ENCODE measurements around the gene SHISA4.
"Not testable (repeated sequence)": the region's sequence is repeated elsewhere in the genome, so short reads cannot be mapped to it uniquely, and the experiment has no call there.

Gene SHISA4

GRCh38 chr1:201845331-201846083, 43.2 kb upstream of the SHISA4 start:
- no peak for DNase-seq (ENCODE audit: low spot score)
- no peak for TF ChIP-seq CTCF (IDR thresholded peaks at IDR 0.05; ENCODE audit: borderline replicate concordance, control extremely low read depth, extremely low read depth, insufficient read depth, missing control alignments)
- in situ Hi-C loops (cut with MboI; ENCODE audit: low sequenced_read_pairs, unreplicated experiment), result no loop called here

DNA sequence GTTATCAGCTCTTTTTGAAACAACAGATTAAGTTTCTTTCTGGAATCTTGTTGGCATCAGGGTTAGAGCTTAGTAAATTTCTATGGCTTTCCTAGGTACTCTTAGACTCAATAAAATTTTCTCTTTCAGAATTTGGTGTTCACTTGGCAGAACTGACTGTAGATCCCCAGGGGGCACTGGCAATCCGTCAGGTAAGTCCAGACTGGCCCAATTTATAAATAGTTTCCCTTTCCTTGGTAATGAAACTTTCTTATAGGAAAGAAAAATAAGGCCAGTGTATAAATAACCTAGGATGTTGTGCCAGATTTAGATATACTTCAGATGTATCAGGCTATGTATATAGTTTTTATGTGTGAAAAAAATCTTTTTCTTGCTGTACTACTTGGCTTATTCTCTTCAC, 41.5 kb upstream of the SHISA4 start:
- TF ChIP-seq CTCF (IDR thresholded peaks at IDR 0.05; ENCODE audit: borderline replicate concordance, control extremely low read depth, extremely low read depth, insufficient read depth, missing control alignments), result no peak

DNA sequence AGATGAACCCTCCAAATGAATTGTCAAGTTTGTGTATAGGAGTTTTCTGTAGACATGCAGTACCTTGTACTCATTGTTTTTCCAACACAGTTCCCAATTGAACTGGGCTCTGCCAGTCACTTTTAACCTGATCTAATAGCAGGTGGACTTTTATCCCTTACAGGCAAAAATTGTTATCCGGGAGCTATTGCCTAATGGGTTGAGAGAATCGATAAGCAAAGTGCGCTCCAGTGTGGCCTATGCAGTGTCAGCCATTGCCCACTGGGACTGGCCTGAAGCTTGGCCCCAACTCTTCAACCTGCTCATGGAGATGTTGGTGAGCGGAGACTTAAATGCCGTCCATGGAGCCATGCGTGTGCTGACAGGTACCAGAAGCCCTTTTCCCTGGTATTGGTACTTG, 40.5 kb upstream of the SHISA4 start:
- in situ Hi-C loops (cut with MboI; ENCODE audit: low sequenced_read_pairs, unreplicated experiment), result no loop called here
- TF ChIP-seq CTCF (IDR thresholded peaks at IDR 0.05; ENCODE audit: borderline replicate concordance, control extremely low read depth, extremely low read depth, insufficient read depth, missing control alignments), result no peak

More for the DNA sequence above, 41.5 kb upstream of the SHISA4 start:
- in situ Hi-C loops (cut with MboI; ENCODE audit: low sequenced_read_pairs, unreplicated experiment), result no loop called here
- no peak for DNase-seq (ENCODE audit: low spot score)

GRCh38 chr1:201849372-201850052, 39.2 kb upstream of the SHISA4 start:
- no peak for DNase-seq (ENCODE audit: low spot score)
- in situ Hi-C loops (cut with MboI; ENCODE audit: low sequenced_read_pairs, unreplicated experiment), result no loop called here
- TF ChIP-seq CTCF (IDR thresholded peaks at IDR 0.05; ENCODE audit: borderline replicate concordance, control extremely low read depth, extremely low read depth, insufficient read depth, missing control alignments), result no peak

More for the DNA sequence above, 40.5 kb upstream of the SHISA4 start:
- no peak for DNase-seq (ENCODE audit: low spot score)

DNA sequence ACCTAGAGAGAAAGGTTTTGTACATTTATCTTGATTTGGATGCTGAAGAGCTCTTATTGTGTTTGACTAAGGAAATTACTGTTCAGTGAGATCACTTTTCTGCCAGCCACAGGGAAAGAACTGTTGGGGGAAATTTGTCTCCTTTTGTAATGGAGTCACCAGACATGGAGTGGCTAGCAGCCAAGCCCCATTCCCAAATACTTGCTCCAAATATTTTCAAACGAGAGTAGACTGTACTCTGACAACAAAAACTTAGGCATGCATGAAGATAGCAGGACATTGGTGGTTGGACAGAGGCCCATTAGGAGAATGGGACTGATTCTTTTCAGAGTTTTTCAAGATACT, 38.7 kb upstream of the SHISA4 start:
- no peak for TF ChIP-seq CTCF (IDR thresholded peaks at IDR 0.05; ENCODE audit: borderline replicate concordance, control extremely low read depth, extremely low read depth, insufficient read depth, missing control alignments)
- DNase-seq (ENCODE audit: low spot score), result no peak
- in situ Hi-C loops (cut with MboI; ENCODE audit: low sequenced_read_pairs, unreplicated experiment), result no loop called here

DNA sequence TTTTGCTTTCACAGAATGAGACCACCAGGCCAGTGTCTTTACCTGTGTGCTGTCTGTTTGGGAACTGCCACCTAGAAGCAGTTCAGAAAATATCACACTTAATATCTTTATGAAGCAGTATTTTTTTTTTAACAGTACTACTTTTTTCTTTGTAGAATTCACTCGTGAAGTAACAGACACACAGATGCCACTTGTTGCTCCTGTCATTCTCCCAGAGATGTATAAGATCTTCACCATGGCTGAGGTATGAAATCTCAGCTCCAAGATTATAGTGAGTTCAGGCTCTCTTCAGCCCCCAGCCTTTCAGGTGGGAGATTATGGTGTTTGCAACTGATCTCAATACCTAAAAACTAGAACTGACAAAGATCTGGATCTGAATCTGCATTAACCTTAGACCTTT, 36.7 kb upstream of the SHISA4 start:
- DNase-seq (ENCODE audit: low spot score), result no peak
- TF ChIP-seq CTCF (IDR thresholded peaks at IDR 0.05; ENCODE audit: borderline replicate concordance, control extremely low read depth, extremely low read depth, insufficient read depth, missing control alignments), result no peak
- in situ Hi-C loops (cut with MboI; ENCODE audit: low sequenced_read_pairs, unreplicated experiment), result no loop called here

DNA sequence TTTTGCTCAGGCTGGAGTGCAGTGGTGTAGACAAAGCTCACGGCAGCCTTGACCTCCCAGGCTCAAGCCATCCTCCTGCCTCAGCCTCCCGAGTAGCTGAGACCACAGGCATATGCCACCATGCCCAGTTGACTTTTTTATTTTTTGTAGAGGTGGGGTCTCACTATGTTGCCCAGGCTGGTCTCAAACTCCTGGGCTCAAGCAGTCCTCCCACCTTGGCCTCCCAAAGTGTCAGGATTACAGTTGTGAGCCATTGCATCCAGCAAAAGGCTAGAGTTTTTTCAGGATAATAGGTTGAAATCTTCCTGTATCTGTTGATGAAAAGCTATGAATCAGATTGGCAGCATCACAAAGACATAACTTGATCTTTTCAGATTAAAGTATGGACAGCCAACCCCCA, 32.0 kb upstream of the SHISA4 start:
- in situ Hi-C loops (cut with MboI; ENCODE audit: low sequenced_read_pairs, unreplicated experiment); DNase-seq (ENCODE audit: low spot score): not testable (repeated sequence)

Measured in GM13976 (cell line).